Activated naive CD4-positive, alpha-beta T cell treated with anti-CD3 and anti-CD28 coated beads for 36 hours (primary cell): ENCODE measurements around the gene LRRC10. TPM values are rescaled to one million over a fixed set of nuclear protein-coding genes. Genes with fewer than 3 reads are reported as not detected.

ENCODE experiments used
- CTCF ChIA-PET: fragments of 350-600 bp; sonication (Branson Sonifier 250); formaldehyde crosslinking; loops from one replicate; lab custom pipeline; 2021; ENCODE audit warnings: antibody characterized with exemption; lab: Charles Lee
- DNase-seq: peaks from one replicate; pipeline ENCODE4 v3.0.0-alpha.2; 2020
- H3K27ac Mint-ChIP-seq: one replicate; pipeline ENCODE4 v1.8.0; 2021; ENCODE audit warnings: mild to moderate bottlenecking, mixed read lengths
- H3K27me3 Mint-ChIP-seq: one replicate; pipeline ENCODE4 v1.8.0; 2021; ENCODE audit warnings: low read depth, mixed read lengths
- H3K36me3 Mint-ChIP-seq: one replicate; pipeline ENCODE4 v1.8.0; 2021; ENCODE audit warnings: low read depth, mixed read lengths
- H3K4me1 Mint-ChIP-seq: one replicate; pipeline ENCODE4 v1.8.0; 2021; ENCODE audit warnings: low read depth, mixed read lengths
- H3K4me3 Mint-ChIP-seq: one replicate; pipeline ENCODE4 v1.8.0; 2021; ENCODE audit warnings: mild to moderate bottlenecking, moderate library complexity, mixed read lengths
- H3K9me3 Mint-ChIP-seq: one replicate; pipeline ENCODE4 v1.8.0; 2021; ENCODE audit warnings: mixed read lengths
- intact Hi-C: fragments of 100-400 bp; cut with micrococcal nuclease; formaldehyde crosslinking; loops from one replicate; pipeline ENCODE4 v1.15.1; 2023
- total RNA-seq, 2 experiments: library from RNA; stranded (reverse); gene quantifications; one replicate each; pipeline ENCODE4 v1.2.3, GENCODE V29; 2021

LRRC10 gene, protein sequence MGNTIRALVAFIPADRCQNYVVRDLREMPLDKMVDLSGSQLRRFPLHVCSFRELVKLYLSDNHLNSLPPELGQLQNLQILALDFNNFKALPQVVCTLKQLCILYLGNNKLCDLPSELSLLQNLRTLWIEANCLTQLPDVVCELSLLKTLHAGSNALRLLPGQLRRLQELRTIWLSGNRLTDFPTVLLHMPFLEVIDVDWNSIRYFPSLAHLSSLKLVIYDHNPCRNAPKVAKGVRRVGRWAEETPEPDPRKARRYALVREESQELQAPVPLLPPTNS
- total RNA-seq, result not detected

DNA sequence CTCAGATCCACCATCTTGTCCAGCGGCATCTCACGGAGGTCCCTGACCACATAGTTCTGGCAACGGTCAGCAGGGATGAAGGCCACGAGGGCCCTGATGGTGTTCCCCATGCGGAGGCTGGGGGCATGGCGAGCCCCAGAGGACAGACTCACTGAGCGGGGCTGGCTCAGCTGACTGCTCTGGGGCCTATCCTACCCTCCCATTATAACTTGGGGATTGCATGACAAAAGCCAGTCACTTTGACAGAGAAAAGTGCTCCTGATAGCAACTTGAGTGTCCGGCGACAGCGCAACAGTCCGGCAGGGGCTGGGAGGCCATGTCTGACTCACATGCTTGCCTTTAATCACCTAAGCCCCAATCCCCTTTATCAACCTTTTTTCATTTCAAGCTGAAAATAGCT is at the start of gene LRRC10:
LRRC10 (minus strand) TSS at position 179 of the 400 bp plus-strand sequence; CDS start at position 110, 69 bp downstream.
- peaks cover 5% of the 10 kb centered on the region for H3K27me3 Mint-ChIP-seq
- no peaks in the 10 kb centered on the region for H3K36me3 Mint-ChIP-seq
- no peak for DNase-seq
- CTCF ChIA-PET, result no interaction called here
- no peak within 1 kb of the TSS for H3K4me3 Mint-ChIP-seq
- no peaks in the 10 kb centered on the region for H3K9me3 Mint-ChIP-seq
- H3K4me1 Mint-ChIP-seq, result no peaks in the 10 kb centered on the region
- H3K27ac Mint-ChIP-seq, result no peak within 1 kb of the TSS
- intact Hi-C loops, result no loop called here

DNA sequence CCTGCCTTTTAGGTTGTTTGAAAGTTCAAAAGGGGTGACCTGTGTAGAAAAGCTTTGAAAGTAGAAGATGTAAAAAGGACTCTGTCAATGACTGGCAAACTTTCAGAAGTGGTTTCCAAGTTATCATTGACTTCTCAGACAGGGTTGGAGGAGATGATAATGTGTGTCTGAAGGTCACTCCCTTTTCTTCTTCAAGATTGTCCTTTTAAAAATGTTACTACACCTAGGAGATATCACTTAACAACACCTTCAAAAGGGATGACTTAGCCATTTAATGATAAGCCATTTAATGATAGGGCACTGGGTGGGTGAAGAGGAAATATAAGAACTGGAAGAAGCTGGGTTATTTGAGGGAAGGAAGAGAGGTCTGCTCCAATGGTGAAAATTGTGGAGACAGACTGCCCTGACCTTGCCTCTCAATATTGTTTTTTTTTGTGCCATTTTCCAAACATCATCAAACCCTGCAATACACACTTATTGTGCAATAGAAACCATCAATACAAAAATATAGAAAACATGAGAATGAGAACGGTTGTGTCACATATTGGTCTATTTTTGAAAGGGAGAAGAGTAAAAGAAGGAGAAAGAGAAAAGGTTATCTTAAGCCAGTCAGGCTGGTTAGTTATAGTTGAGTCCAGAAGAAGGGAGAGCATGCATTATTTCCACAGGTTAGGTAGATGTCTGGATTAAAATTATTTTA is 49.6 kb upstream of the LRRC10 start:
- CTCF ChIA-PET, result interaction anchor here (0.6 to 1.0 kb wide), 2 partner anchors 20 to 22 kb away, joined by 4 read pairs; no protein-coding TSS in a partner anchor
- Mint-ChIP-seq H3K27me3 (peaks cover 4% of the 10 kb centered on the region), H3K4me1 (no peaks in the 10 kb centered on the region), H3K4me3 (no peak overlapping the region), H3K27ac (no peak overlapping the region), H3K9me3 (no peaks in the 10 kb centered on the region), H3K36me3 (no peaks in the 10 kb centered on the region)
- no peak for DNase-seq
- intact Hi-C loops, result no loop called here

DNA sequence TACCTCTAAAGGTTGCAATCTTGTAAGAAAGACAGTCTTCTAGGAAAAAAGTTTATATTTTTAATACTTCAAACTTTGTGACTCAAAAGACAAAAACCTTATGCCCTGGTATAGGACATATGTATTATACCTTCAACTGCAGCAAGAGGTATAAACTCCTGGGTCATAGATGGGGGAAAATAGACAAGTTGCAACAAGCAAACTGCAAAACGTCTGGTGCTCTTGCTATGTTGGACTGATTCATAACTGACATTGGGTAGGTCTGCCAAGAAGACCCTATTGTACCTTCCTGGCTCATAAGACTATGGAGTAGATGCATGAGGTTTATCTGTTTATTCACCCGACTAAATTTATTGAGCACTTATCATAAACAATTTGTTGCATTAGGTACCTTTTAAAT is 47.5 kb upstream of the LRRC10 start:
- no peak for DNase-seq
- H3K36me3 Mint-ChIP-seq, result no peaks in the 10 kb centered on the region
- H3K27ac Mint-ChIP-seq, result no peak overlapping the region
- CTCF ChIA-PET, result no interaction called here
- peaks cover 8% of the 10 kb centered on the region for H3K27me3 Mint-ChIP-seq
- no peaks in the 10 kb centered on the region for H3K9me3 Mint-ChIP-seq
- H3K4me1 Mint-ChIP-seq, result no peaks in the 10 kb centered on the region
- intact Hi-C loops, result no loop called here
- no peak overlapping the region for H3K4me3 Mint-ChIP-seq

DNA sequence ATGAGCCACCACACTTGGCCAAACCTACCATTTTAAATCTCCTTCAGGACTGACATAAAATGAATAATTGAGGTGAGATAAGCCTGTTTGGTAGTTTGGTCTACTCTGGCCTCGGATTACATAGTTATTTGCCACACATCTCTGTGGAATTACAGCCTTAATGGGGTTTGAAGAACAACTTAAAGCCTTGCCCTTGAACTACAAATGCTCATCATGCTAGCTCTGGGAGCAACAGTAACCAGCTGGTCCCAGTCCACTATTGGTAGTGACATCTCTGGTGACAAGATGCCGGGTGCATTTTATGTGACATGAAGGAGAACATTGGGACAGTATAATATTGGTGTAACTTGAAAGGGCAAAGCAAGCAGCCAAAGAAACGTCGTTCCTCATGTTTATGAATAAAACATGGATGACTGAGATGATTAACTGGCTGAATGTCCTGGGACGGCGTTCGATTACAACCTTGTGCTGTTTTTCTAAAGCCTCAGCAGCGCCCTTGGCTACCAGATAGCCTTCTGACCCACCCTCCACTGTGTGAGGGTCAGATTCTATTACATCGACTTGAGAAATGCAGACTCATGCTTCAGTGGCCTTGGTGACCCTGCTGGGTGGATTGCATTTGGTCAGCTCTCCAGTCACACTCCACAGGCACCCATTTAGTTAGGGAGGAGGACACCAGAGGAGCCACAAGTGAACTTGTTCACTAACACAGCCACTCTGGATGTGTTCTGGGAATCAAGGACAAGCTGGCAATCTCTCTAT is 46.9 kb upstream of the LRRC10 start:
- no peaks in the 10 kb centered on the region for H3K36me3 Mint-ChIP-seq
- no peak overlapping the region for H3K27ac Mint-ChIP-seq
- H3K4me3 Mint-ChIP-seq, result no peak overlapping the region
- DNase-seq, result no peak
- H3K9me3 Mint-ChIP-seq, result no peaks in the 10 kb centered on the region
- intact Hi-C loops, result no loop called here
- H3K4me1 Mint-ChIP-seq, result no peaks in the 10 kb centered on the region
- peaks cover 8% of the 10 kb centered on the region for H3K27me3 Mint-ChIP-seq
- CTCF ChIA-PET, result no interaction called here

DNA sequence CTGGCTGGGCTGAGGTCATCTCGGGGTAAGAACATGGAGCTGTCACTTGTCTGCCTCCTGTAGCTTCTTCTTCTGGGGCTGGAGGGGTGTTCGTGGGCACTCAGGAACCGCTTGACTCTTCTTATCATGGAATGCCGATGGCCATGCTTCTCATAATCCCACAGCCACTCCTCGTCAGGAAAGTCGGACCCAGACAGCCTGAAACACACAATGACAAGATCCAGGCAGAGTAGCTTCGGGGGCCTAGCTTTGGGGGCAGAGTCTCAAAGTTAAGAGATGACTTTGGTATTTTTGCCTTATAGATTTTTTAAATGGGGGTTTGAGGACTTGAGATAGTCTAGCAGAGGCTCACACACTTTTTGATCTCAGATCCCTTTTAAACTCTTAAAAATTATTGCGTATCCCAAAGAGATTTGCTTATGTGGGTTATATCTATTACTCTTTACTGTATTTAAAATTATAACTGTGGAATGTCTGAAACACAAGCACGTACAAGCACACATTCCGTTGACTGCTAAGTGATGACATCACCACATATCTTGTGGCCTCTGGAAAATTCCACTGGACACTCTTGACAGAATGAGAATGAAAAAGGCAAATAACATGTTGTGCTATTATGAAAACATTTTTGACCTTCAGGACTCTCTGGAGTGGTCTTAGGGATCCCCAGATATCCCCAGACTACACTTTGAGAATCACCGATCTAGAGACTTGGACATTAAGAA is 45.1 kb upstream of the LRRC10 start:
- no peaks in the 10 kb centered on the region for H3K36me3 Mint-ChIP-seq
- peaks cover 8% of the 10 kb centered on the region for H3K27me3 Mint-ChIP-seq
- CTCF ChIA-PET, result no interaction called here
- DNase-seq, result no peak
- intact Hi-C loops, result no loop called here
- no peaks in the 10 kb centered on the region for H3K9me3 Mint-ChIP-seq
- H3K4me1 Mint-ChIP-seq, result no peaks in the 10 kb centered on the region
- no peak overlapping the region for H3K4me3 Mint-ChIP-seq
- H3K27ac Mint-ChIP-seq, result no peak overlapping the region

DNA sequence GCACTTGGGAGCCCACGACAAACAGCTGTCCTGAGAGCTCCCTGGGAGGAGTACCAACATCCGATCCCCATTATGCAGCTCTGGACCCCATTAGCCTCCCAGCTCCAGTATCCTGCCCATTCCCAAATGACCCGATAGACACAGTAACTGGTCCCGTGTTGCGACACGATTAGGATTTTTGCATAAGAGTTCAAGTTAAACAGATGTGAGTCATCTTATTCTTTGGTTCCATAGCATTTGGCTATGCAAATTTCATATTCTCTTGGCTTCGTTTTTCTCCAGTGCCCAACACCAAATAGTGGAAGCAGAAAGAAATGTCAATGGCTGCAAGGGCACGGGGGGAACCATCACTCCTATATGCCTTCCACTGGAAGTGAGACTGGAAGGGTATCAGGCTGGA is 43.0 kb upstream of the LRRC10 start:
- intact Hi-C loops, result no loop called here
- H3K9me3 Mint-ChIP-seq, result no peaks in the 10 kb centered on the region
- CTCF ChIA-PET, result no interaction called here
- H3K4me1 Mint-ChIP-seq, result no peaks in the 10 kb centered on the region
- DNase-seq, result no peak
- H3K4me3 Mint-ChIP-seq, result no peak overlapping the region
- H3K27me3 Mint-ChIP-seq, result peaks cover 8% of the 10 kb centered on the region
- no peaks in the 10 kb centered on the region for H3K36me3 Mint-ChIP-seq
- no peak overlapping the region for H3K27ac Mint-ChIP-seq

DNA sequence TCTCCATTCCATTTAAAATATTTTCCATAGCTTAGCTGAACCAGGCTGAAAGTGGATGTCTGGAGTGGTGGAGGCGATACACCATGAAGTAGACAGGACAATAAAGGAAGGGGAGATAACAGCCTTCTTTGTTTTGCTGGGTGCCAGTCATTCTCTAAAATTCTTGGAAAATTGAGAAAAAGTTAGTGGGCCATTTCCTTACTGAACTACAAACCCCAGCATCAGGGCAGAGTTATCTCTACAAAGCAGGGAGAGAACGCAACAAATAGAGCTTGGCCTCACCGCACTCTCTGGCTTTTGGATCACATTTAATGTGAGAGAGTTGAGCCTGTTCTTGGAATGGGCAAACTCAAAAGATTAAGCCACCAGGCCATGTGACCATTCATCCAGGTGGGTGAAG is 41.2 kb upstream of the LRRC10 start:
- no peak overlapping the region for H3K4me3 Mint-ChIP-seq
- no peak for DNase-seq
- no peaks in the 10 kb centered on the region for H3K9me3 Mint-ChIP-seq
- CTCF ChIA-PET, result interaction anchor here (0.6 to 2.7 kb wide), 3 partner anchors 12 to 119 kb away, joined by 3 to 14 read pairs (median 4); no protein-coding TSS in a partner anchor
- H3K4me1 Mint-ChIP-seq, result no peaks in the 10 kb centered on the region
- H3K27ac Mint-ChIP-seq, result no peak overlapping the region
- no peaks in the 10 kb centered on the region for H3K36me3 Mint-ChIP-seq
- peaks cover 12% of the 10 kb centered on the region for H3K27me3 Mint-ChIP-seq
- intact Hi-C loops, result no loop called here

DNA sequence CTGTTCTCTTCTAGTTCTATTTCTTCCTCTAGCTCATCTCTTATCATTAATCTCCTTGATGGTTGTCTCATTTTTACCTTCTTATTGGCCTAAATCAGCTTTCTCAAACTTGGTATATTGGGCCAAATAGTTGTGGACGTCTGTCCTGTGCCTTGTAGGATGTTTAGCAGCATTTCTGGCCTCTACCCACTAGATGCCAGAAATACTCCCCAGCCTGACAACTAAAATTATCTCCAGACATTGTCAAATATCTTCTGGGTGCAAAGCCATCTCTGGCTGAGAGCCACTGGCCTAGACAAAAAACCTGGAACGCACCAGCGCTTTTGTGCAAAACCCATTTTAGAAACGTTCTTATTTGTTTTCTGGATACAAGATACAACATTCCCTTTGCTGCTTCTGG is 38.8 kb upstream of the LRRC10 start:
- intact Hi-C loops, result no loop called here
- DNase-seq, result no peak
- Mint-ChIP-seq H3K27ac (no peak overlapping the region), H3K27me3 (peaks cover 12% of the 10 kb centered on the region), H3K9me3 (no peaks in the 10 kb centered on the region), H3K36me3 (no peaks in the 10 kb centered on the region), H3K4me1 (no peaks in the 10 kb centered on the region), H3K4me3 (no peak overlapping the region)
- CTCF ChIA-PET, result interaction anchor here (1.9 kb wide), 1 partner anchor 9 kb away, joined by 9 read pairs; no protein-coding TSS in a partner anchor

DNA sequence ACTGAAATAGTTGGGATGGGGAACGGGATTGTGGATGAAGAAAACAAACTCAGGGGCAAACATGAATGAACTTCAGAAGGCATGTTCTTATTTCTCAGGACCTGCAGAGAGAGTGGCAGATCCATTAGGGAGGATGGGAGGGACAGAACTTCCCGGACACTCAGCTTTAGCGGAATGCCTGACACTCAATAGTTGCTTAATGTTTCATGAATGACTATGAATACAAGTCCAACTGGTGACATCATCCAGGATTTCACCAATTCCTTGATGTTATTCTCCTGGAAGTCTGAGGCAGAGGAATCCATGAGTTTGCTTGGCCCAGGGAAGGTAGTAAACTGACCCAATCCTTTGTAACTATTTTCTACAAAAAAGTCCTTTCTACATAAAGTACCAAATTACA is 37.8 kb upstream of the LRRC10 start:
- CTCF ChIA-PET, result interaction anchor here (1.9 kb wide), 1 partner anchor 8 kb away, joined by 9 read pairs; no protein-coding TSS in a partner anchor
- H3K27me3 Mint-ChIP-seq, result peaks cover 8% of the 10 kb centered on the region
- intact Hi-C loops, result no loop called here
- H3K9me3 Mint-ChIP-seq, result no peaks in the 10 kb centered on the region
- no peak overlapping the region for H3K27ac Mint-ChIP-seq
- H3K4me3 Mint-ChIP-seq, result no peak overlapping the region
- H3K36me3 Mint-ChIP-seq, result no peaks in the 10 kb centered on the region
- DNase-seq, result no peak
- H3K4me1 Mint-ChIP-seq, result no peaks in the 10 kb centered on the region

DNA sequence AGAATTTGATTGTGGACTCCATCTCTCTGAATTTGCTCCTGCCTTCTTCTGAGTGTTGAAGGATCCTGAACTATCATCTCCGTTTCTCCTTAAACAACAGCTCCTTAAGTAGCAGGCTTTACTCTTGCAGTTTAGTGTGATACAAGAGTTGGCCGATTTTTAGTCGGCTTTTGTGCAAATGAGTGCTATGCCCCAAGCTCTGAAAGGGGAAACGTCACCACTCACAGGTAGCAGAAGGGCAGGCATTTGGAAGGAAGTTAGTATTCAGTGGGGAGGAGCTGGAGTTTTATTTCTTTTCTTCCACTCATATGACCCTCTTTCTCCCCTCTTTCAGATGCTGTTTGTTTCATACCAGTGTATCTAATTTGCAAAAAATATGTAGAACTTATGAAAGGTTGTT is 36.5 kb upstream of the LRRC10 start:
- intact Hi-C loops, result no loop called here
- no peaks in the 10 kb centered on the region for H3K4me1 Mint-ChIP-seq
- no peaks in the 10 kb centered on the region for H3K9me3 Mint-ChIP-seq
- DNase-seq, result no peak
- no peak overlapping the region for H3K4me3 Mint-ChIP-seq
- no peak overlapping the region for H3K27ac Mint-ChIP-seq
- CTCF ChIA-PET, result interaction anchor here (1.5 kb wide), 1 partner anchor 356 kb away, joined by 4 read pairs; no protein-coding TSS in a partner anchor
- H3K27me3 Mint-ChIP-seq, result peaks cover 8% of the 10 kb centered on the region
- H3K36me3 Mint-ChIP-seq, result no peaks in the 10 kb centered on the region

DNA sequence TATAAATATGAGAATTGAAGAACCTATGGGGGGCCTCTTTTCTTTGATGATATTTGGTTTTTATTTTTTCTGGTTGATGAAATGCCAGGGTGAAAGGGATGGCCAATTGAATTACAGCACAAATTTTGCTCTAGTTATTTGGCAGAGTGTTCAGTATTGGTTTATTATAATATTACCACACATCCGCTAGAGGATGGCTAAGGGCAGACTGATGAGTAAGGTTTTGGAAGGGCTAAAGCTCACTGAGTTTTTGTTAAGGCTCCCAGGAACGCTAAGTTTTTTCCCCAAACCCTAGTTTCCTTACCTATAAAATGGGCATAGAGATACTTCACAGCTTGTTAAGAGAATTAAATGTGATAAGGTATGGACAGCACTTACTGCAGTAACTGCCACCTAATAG is 34.3 kb upstream of the LRRC10 start:
- intact Hi-C loops, result no loop called here
- Mint-ChIP-seq H3K4me3 (no peak overlapping the region), H3K9me3 (no peaks in the 10 kb centered on the region), H3K27me3 (peaks cover 8% of the 10 kb centered on the region), H3K36me3 (no peaks in the 10 kb centered on the region), H3K27ac (no peak overlapping the region), H3K4me1 (no peaks in the 10 kb centered on the region)
- CTCF ChIA-PET, result interaction anchor here (1.0 kb wide), 1 partner anchor 286 kb away, joined by 3 read pairs; no protein-coding TSS in a partner anchor
- no peak for DNase-seq

DNA sequence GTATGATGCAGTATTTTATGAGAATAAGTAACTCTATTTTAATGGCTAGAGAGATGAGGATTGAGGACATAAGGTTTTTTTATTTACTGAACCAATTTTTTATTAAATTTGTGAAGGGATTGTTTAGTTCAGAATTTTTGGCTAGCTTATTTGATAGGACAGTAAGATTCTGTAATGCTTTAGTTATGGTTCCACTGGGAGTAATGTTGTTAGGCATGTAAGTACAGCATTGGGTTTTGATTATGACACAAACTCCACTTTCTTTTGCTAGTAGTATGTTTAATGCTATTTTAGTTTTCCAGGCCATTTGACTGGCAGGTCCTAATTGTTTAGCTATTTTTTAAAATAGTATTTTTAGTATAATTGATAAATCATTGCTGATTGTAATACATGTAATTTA is 33.8 kb upstream of the LRRC10 start:
- Mint-ChIP-seq H3K4me1 (peaks cover under 1% of the 10 kb centered on the region), H3K36me3 (no peaks in the 10 kb centered on the region), H3K27ac (no peak overlapping the region), H3K9me3 (no peaks in the 10 kb centered on the region), H3K27me3 (peaks cover 8% of the 10 kb centered on the region), H3K4me3 (no peak overlapping the region)
- CTCF ChIA-PET, result interaction anchor here (1.0 kb wide), 1 partner anchor 286 kb away, joined by 3 read pairs; no protein-coding TSS in a partner anchor
- intact Hi-C loops, result no loop called here
- DNase-seq, result no peak
